ENCODE measurements around the gene LRMDA.

GRCh38 chr10:76111986-76112825 is 680.8 kb downstream of the LRMDA start:
- TF ChIP-seq ATF2 (tag by site-specific recombination; IDR thresholded peaks at IDR 0.05; ENCODE audit: low read depth), result no peak
- no peak for TF ChIP-seq ZBTB7A (tag by site-specific recombination; IDR thresholded peaks at IDR 0.05; ENCODE audit: low read depth)
- no peak for TF ChIP-seq ZNF223 (tag by site-specific recombination; IDR thresholded peaks at IDR 0.05)
- no peak for TF ChIP-seq CTCF (tag by site-specific recombination; IDR thresholded peaks at IDR 0.05)
- TF ChIP-seq ZBTB1 (tag by site-specific recombination; IDR thresholded peaks at IDR 0.05), result no peak
- TF ChIP-seq ZNF175 (tag by site-specific recombination; IDR thresholded peaks at IDR 0.05), result no peak
